Endothelial cell of umbilical vein (primary cell): ENCODE results near the gene ZNF3. TPM values are rescaled to one million over a fixed set of nuclear protein-coding genes. Genes with fewer than 3 reads are reported as not detected.

ENCODE experiments used
- BruUV-seq: library from RNA; stranded (reverse); fragments of 400-500 nt; replicated peaks from 2 replicates; lab custom pipeline; 2021; lab: Mats Ljungman, UMichigan
- CTCF ChIA-PET: fragments of 300-600, 350-600 bp; sonication (Branson Sonifier 250); formaldehyde crosslinking; loops from one replicate; lab custom pipeline; 2021; ENCODE audit warnings: antibody characterized with exemption, inconsistent platforms; lab: Charles Lee
- POLR2A ChIA-PET: fragments of 300-600, 350-600 bp; sonication (Branson Sonifier 250); formaldehyde crosslinking; loops from one replicate; lab custom pipeline; 2021; ENCODE audit warnings: antibody characterized with exemption, inconsistent platforms; lab: Charles Lee
- DNase-seq: peaks from one replicate; pipeline ENCODE4 v3.0.0-alpha.2; 2011; ENCODE audit warnings: low read depth, low spot score
- FAIRE-seq: peaks from 2 replicates; lab custom pipeline; 2011; peaks lifted over from hg19 to GRCh38; lab: Jason Lieb, UNC
- H2AFZ ChIP-seq: 2 replicates; pipeline ENCODE4 v1.6.0; 2012; ENCODE audit warnings: low read depth, low read length, control low read depth, inconsistent platforms
- H3K27ac ChIP-seq: 2 replicates; pipeline ENCODE4 v1.5.1; 2011; ENCODE audit warnings: low read depth, mild to moderate bottlenecking, control low read depth, low read length, moderate library complexity; ENCODE audit not compliant: insufficient read depth
- H3K27me3 ChIP-seq, 2 experiments: 2 replicates each; pipeline versions ENCODE4 v1.6.0 to v1.6.1; 2011; ENCODE audit warnings: low read length in 2 of 2, mixed read lengths in 1 of 2; ENCODE audit not compliant: control insufficient read depth in 2 of 2, insufficient read depth in 2 of 2
- H3K36me3 ChIP-seq, 2 experiments: 2 replicates in 1 of 2; 3 replicates in 1 of 2; pipeline ENCODE4 v1.5.1; 2011; ENCODE audit warnings: low read length in 2 of 2, mild to moderate bottlenecking in 1 of 2, moderate library complexity in 1 of 2; ENCODE audit not compliant: control insufficient read depth in 2 of 2, insufficient read depth in 2 of 2; ENCODE audit errors: extremely low read depth in 1 of 2
- H3K4me1 ChIP-seq: 3 replicates; pipeline ENCODE4 v1.5.1; 2011; ENCODE audit warnings: mild to moderate bottlenecking, low read length; ENCODE audit not compliant: control insufficient read depth, insufficient read depth; ENCODE audit errors: extremely low read depth
- H3K4me2 ChIP-seq: 2 replicates; pipeline ENCODE4 v1.6.1; 2011; ENCODE audit warnings: low read length, control low read depth, mixed read lengths; ENCODE audit not compliant: insufficient read depth
- H3K4me3 ChIP-seq, 3 experiments: fragments of 200-600 bp in 1 of 3; sonication (generic), shearing (Covaris generic) in 1 of 3; replicated peaks in 1 of 3; 2 replicates each; pipeline ENCODE4 v1.5.1; 2011 to 2016; ENCODE audit warnings: control low read depth in 3 of 3, low read length in 3 of 3, mild to moderate bottlenecking in 2 of 3, inconsistent platforms in 1 of 3, low read depth in 1 of 3, moderate library complexity in 1 of 3; ENCODE audit not compliant: insufficient read depth in 1 of 3
- H3K79me2 ChIP-seq: 2 replicates; pipeline ENCODE4 v1.6.0; 2012; ENCODE audit warnings: low read length, inconsistent platforms; ENCODE audit not compliant: control insufficient read depth, insufficient read depth
- H3K9ac ChIP-seq: replicated peaks from 2 replicates; pipeline ENCODE3; 2011; ENCODE audit warnings: low read length, control low read depth; ENCODE audit not compliant: insufficient read depth; ENCODE audit errors: extremely low read depth
- H3K9me1 ChIP-seq: replicated peaks from 3 replicates; pipeline ENCODE4 v1.6.0; 2011; ENCODE audit warnings: mild to moderate bottlenecking, low read length; ENCODE audit not compliant: control insufficient read depth, insufficient read depth; ENCODE audit errors: extremely low read depth
- H3K9me3 ChIP-seq: replicated peaks from 2 replicates; pipeline ENCODE4 v1.5.1; 2012; ENCODE audit warnings: low read length, inconsistent platforms; ENCODE audit not compliant: control insufficient read depth, insufficient read depth
- H4K20me1 ChIP-seq: replicated peaks from 2 replicates; pipeline ENCODE3; 2011; ENCODE audit warnings: mild to moderate bottlenecking, low read length; ENCODE audit not compliant: control insufficient read depth, insufficient read depth; ENCODE audit errors: extremely low read depth
- CTCF ChIP-seq, 2 donors: IDR thresholded peaks; 1 replicate in 1 of 2; 2 replicates in 1 of 2; pipeline ENCODE4 v1.5.1; 2011; ENCODE audit warnings: low read length in 2 of 2, mild to moderate bottlenecking in 2 of 2, moderate library complexity in 2 of 2, control low read depth in 1 of 2, inconsistent platforms in 1 of 2, low read depth in 1 of 2; ENCODE audit not compliant: insufficient read depth in 1 of 2; ENCODE audit errors: extremely low read depth in 1 of 2
- EZH2 ChIP-seq: IDR thresholded peaks from 2 replicates; pipeline ENCODE4 v1.6.1; 2012; ENCODE audit warnings: borderline replicate concordance, low read depth, mild to moderate bottlenecking, moderate library complexity, low read length, inconsistent platforms; ENCODE audit not compliant: severe bottlenecking
- FOS ChIP-seq: IDR thresholded peaks from 2 replicates; pipeline ENCODE4 v1.6.1; 2011; ENCODE audit warnings: mild to moderate bottlenecking, low read length, moderate library complexity, borderline replicate concordance; ENCODE audit not compliant: insufficient read depth
- GATA2 ChIP-seq: IDR thresholded peaks from 2 replicates; pipeline ENCODE4 v1.7.0; 2011; ENCODE audit warnings: low read depth, mild to moderate bottlenecking, moderate library complexity, mixed read lengths, low read length; ENCODE audit not compliant: insufficient read length, insufficient read depth
- JUN ChIP-seq: IDR thresholded peaks from 2 replicates; pipeline ENCODE4 v1.6.1; 2011; ENCODE audit warnings: borderline replicate concordance, low read depth; ENCODE audit not compliant: insufficient read length, insufficient read depth
- MAX ChIP-seq: IDR thresholded peaks from 2 replicates; pipeline ENCODE4 v1.6.1; 2011; ENCODE audit not compliant: insufficient read depth, insufficient read length
- MYC ChIP-seq: IDR thresholded peaks from one replicate; pipeline ENCODE4 v1.6.1; 2011; ENCODE audit warnings: mild to moderate bottlenecking, low read depth, low read length
- POLR2A ChIP-seq: IDR thresholded peaks from 2 replicates; pipeline ENCODE4 v1.6.1; 2012; ENCODE audit warnings: low read depth, mild to moderate bottlenecking, control low read depth, low read length
- POLR2AphosphoS5 ChIP-seq: IDR thresholded peaks from 2 replicates; pipeline ENCODE4 v1.6.1; 2012; ENCODE audit warnings: low read depth, mild to moderate bottlenecking, control low read depth, low read length, moderate library complexity; ENCODE audit not compliant: insufficient read depth
- dilution Hi-C: fragments of 300-500 bp; cut with MboI; formaldehyde crosslinking; loops from one replicate; pipeline ENCODE4 v1.15.0; 2019; ENCODE audit warnings: low sequenced_read_pairs; ENCODE audit not compliant: extremely low pct_ligation_motif_present
- intact Hi-C: fragments of 100-400 bp; cut with micrococcal nuclease; formaldehyde crosslinking; loops from one replicate; pipeline ENCODE4 v1.10.0; 2022
- polyA plus RNA-seq, 4 experiments: library from polyadenylated mRNA; depleted of rRNA in 3 of 4; stranded (reverse) in 3 of 4; unstranded in 1 of 4; fragments of >200 nt; gene quantifications; 2 replicates each; pipeline versions ENCODE4 v1.2.1 to v1.2.3, GENCODE V29; 2011 to 2012; ENCODE audit warnings: missing spikeins in 1 of 4
- total RNA-seq: library from RNA; stranded (reverse); gene quantifications from 2 replicates; pipeline ENCODE4 v1.2.3, GENCODE V29; 2021

ZNF3 gene
- total and polyA plus RNA-seq, 2 donors (not counting 3 experiments of a cell fraction or from before 2014, with no cell fraction given): 21.8 to 30.9 TPM

GRCh38 chr7:100093498-100093897, 12.0 kb upstream of the ZNF3 start:
- no peak overlapping the region for H3K4me2 ChIP-seq
- BruUV-seq: no TSS peak
- CTCF ChIA-PET: no interaction called here
- H3K27me3 ChIP-seq: no peaks in the 10 kb centered on the region
- no peak overlapping the region for H2AFZ ChIP-seq
- H3K4me3 ChIP-seq: no peak overlapping the region
- peak overlapping the region; percentile 25 for H3K27ac ChIP-seq
- H3K36me3 ChIP-seq: peaks cover 46 to 52% of the 10 kb centered on the region in 2 experiments
- peaks cover 39% of the 10 kb centered on the region for H3K79me2 ChIP-seq
- no peak for TF ChIP-seq MAX
- TF ChIP-seq CTCF (IDR thresholded peaks at IDR 0.05; ENCODE audit: extremely low read depth in 1 of 2, insufficient read depth in 1 of 2, low read depth in 1 of 2, low read length in 2 of 2): no peak
- TF ChIP-seq POLR2AphosphoS5: peak; percentile 4
- H3K9me1 ChIP-seq: no peaks in the 10 kb centered on the region
- POLR2A ChIA-PET: no interaction called here
- dilution Hi-C loops: no loop called here
- H3K9ac ChIP-seq: no peak overlapping the region
- DNase-seq (no peak), FAIRE-seq (no peak)
- H3K4me1 ChIP-seq: peaks cover 19% of the 10 kb centered on the region
- intact Hi-C loops: no loop called here
- H4K20me1 ChIP-seq: no peaks in the 10 kb centered on the region
- no peaks in the 10 kb centered on the region for H3K9me3 ChIP-seq

- dilution Hi-C loops (no loop called here), intact Hi-C loops (no loop called here)
- no peak overlapping the region for H2AFZ ChIP-seq
- H3K4me3 ChIP-seq: no peak overlapping the region
- no peaks in the 10 kb centered on the region for H3K9me3 ChIP-seq
- no peaks in the 10 kb centered on the region for H4K20me1 ChIP-seq
- peaks cover 42 to 47% of the 10 kb centered on the region in 2 experiments for H3K36me3 ChIP-seq
- DNase-seq (peak; percentile 44), FAIRE-seq (peak; percentile 42)
- TF ChIP-seq MAX (no peak), CTCF (IDR thresholded peaks at IDR 0.05; ENCODE audit: extremely low read depth in 1 of 2, insufficient read depth in 1 of 2, low read depth in 1 of 2, low read length in 2 of 2) (no peak), JUN (no peak), FOS (no peak), MYC (no peak), GATA2 (no peak), POLR2AphosphoS5 (peak; percentile 13), POLR2A (peak; percentile 41), EZH2 (no peak)
- H3K4me2 ChIP-seq: no peak overlapping the region
- no peaks in the 10 kb centered on the region for H3K27me3 ChIP-seq
- H3K9me1 ChIP-seq: no peaks in the 10 kb centered on the region
- H3K27ac ChIP-seq: peak overlapping the region; percentile 25
- no peak overlapping the region for H3K9ac ChIP-seq
- H3K4me1 ChIP-seq: peaks cover 23% of the 10 kb centered on the region
- ChIA-PET POLR2A (no interaction called here), CTCF (interaction anchor here (0.9 kb wide), 1 partner anchor 38 kb away, joined by 3 read pairs; no protein-coding TSS in a partner anchor)
- no TSS peak for BruUV-seq
- peaks cover 34% of the 10 kb centered on the region for H3K79me2 ChIP-seq
These were observed 11.5 kb upstream of the ZNF3 start for GRCh38 chr7:100093054-100093453.
